GM12872 (cell line): ENCODE measurements around the gene NAMPT.

Source experiments
- TF ChIP-seq, protein P1 (sequence below): IDR thresholded peaks from 3 replicates; pipeline ENCODE4 v1.5.1; 2011; ENCODE audit warnings: low read depth, mild to moderate bottlenecking, low read length, moderate library complexity; ENCODE audit not compliant: insufficient read depth

The NAMPT gene

GRCh38 chr7:106326594-106327537 is 42.1 kb upstream of the NAMPT start:
- TF ChIP-seq, protein P1, sequence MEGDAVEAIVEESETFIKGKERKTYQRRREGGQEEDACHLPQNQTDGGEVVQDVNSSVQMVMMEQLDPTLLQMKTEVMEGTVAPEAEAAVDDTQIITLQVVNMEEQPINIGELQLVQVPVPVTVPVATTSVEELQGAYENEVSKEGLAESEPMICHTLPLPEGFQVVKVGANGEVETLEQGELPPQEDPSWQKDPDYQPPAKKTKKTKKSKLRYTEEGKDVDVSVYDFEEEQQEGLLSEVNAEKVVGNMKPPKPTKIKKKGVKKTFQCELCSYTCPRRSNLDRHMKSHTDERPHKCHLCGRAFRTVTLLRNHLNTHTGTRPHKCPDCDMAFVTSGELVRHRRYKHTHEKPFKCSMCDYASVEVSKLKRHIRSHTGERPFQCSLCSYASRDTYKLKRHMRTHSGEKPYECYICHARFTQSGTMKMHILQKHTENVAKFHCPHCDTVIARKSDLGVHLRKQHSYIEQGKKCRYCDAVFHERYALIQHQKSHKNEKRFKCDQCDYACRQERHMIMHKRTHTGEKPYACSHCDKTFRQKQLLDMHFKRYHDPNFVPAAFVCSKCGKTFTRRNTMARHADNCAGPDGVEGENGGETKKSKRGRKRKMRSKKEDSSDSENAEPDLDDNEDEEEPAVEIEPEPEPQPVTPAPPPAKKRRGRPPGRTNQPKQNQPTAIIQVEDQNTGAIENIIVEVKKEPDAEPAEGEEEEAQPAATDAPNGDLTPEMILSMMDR: no peak

- TF ChIP-seq, protein P1: no peak
These were observed 33.7 kb upstream of the NAMPT start for GRCh38 chr7:106318482-106318881.

GRCh38 chr7:106317971-106318370 is 33.2 kb upstream of the NAMPT start:
- TF ChIP-seq, protein P1: no peak

GRCh38 chr7:106316947-106317346 is 32.2 kb upstream of the NAMPT start:
- TF ChIP-seq, protein P1: no peak

DNA sequence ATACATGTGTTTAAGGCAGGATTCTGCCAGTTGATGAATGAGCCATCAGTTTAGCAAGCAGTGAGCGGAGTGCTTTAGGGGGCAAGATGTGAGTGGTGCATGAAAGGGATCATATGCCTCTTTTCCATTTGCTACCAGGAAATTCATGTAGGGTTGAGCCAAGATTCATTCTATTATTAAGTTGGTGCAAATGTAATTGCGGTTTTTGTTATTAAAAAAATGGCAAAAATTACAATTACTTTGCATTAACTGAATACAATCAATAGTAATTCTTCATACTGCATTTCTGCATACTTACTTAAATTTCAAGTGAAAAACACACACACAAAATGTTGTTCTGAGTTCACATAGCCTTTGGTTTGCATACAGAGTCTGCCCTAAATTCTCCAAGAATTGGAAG is 30.1 kb upstream of the NAMPT start:
- TF ChIP-seq, protein P1: no peak

GRCh38 chr7:106313966-106314365 is 29.2 kb upstream of the NAMPT start:
- TF ChIP-seq, protein P1: no peak

- TF ChIP-seq, protein P1: no peak
These were observed 28.7 kb upstream of the NAMPT start for GRCh38 chr7:106313456-106313901.
